Stomach smooth muscle (tissue), 2 donors: ENCODE results near the gene MAOB.

Source experiments
- H3K27ac ChIP-seq: one replicate; pipeline ENCODE4 v1.7.0; 2013; ENCODE audit warnings: mild to moderate bottlenecking, low read length, inconsistent platforms
- H3K27me3 ChIP-seq, 2 donors: one replicate each; pipeline ENCODE4 v1.7.0; 2013; ENCODE audit warnings: low read length in 2 of 2; ENCODE audit not compliant: insufficient read depth in 2 of 2, control insufficient read depth in 1 of 2
- H3K36me3 ChIP-seq, 2 donors: one replicate each; pipeline ENCODE4 v1.7.0; 2013; ENCODE audit warnings: low read length in 2 of 2; ENCODE audit not compliant: control insufficient read depth in 2 of 2, insufficient read depth in 2 of 2
- H3K4me1 ChIP-seq: one replicate; pipeline ENCODE4 v1.7.0; 2013; ENCODE audit warnings: low read length; ENCODE audit not compliant: control insufficient read depth, insufficient read depth
- H3K4me3 ChIP-seq, 2 donors: one replicate each; pipeline ENCODE4 v1.7.0; 2013; ENCODE audit warnings: low read length in 2 of 2
- H3K9ac ChIP-seq, 2 donors: one replicate each; pipeline ENCODE4 v1.7.0; 2013; ENCODE audit warnings: low read length in 2 of 2, mild to moderate bottlenecking in 1 of 2
- H3K9me3 ChIP-seq, 2 donors: one replicate each; pipeline ENCODE4 v1.7.0; 2013; ENCODE audit warnings: low read length in 2 of 2; ENCODE audit not compliant: control insufficient read depth in 2 of 2
- donor health status: healthy.
- donor health status: Pancreatic carcinoma.

MAOB gene

DNA sequence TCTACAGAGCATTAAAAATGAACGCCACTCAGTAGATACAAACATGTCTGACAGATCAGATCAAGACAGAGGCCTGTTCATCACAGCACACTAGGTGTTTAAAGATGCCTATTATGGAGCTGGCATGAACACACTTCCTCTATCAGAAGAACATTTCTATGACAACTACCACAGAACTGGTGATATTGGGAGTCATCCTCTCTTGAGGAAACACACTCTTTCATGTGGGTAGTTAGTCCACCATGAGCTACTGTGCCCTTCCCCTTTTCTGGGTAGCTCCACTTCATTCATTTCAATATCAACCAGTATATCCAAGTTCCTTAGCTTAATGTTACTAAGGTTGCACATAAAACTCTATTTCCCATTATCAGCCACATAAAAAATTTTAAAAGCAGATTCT, 46.7 kb downstream of the MAOB start:
- Histone ChIP-seq H3K36me3 (no peaks in the 10 kb centered on the region), H3K4me3 (no peak overlapping the region), H3K27me3 (peaks cover 0 to 3% of the 10 kb centered on the region in 2 donors), H3K4me1 (no peaks in the 10 kb centered on the region), H3K9me3 (no peaks in the 10 kb centered on the region), H3K27ac (no peak overlapping the region), H3K9ac (no peak overlapping the region)

DNA sequence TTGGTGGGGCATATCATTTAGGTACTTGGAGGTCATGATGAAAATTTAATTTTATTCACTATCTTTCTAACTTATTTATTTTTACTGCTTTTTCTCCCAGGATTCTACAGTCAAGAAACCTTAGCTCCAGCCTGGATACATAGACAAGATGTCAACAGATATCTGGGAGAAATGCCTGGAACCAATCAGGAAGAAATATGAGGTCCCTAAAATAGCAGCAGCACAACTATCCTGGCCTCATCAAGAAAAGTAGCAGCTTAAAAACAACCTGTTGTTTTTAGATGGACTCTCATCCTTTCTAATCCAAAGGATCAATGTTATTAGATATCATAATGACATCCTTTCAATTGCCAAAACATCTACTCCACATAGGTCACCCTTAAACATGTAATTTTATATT, 54.5 kb downstream of the MAOB start:
- H3K9ac ChIP-seq, result no peak overlapping the region
- no peaks in the 10 kb centered on the region for H3K9me3 ChIP-seq
- H3K36me3 ChIP-seq, result no peaks in the 10 kb centered on the region
- no peak overlapping the region for H3K27ac ChIP-seq
- H3K4me1 ChIP-seq, result peaks cover 3% of the 10 kb centered on the region
- no peak overlapping the region for H3K4me3 ChIP-seq
- H3K27me3 ChIP-seq, result peaks cover 0 to 2% of the 10 kb centered on the region in 2 donors

DNA sequence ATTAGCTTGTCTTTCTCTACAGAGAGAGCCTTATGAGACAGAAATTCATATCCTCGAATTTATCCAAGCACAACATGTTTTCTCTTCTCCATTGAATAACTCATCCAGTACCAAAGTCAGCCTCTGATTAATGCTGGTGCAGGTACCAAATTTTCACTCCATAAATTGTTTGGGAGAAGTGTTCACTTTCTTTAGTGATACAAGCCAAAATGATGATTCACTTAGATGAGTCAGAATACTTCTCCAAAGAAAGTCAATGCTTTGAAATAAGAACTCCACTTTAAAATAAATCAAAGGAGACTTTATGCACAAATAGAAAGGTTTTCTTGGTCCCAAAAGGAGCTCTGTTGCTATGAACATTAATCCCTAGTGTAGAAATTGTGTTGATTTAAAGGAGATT, 60.2 kb downstream of the MAOB start:
- no peaks in the 10 kb centered on the region for H3K4me1 ChIP-seq
- H3K9me3 ChIP-seq, result no peaks in the 10 kb centered on the region
- no peak overlapping the region for H3K9ac ChIP-seq
- H3K36me3 ChIP-seq, result no peaks in the 10 kb centered on the region
- H3K27ac ChIP-seq, result no peak overlapping the region
- H3K4me3 ChIP-seq, result no peak overlapping the region
- peaks cover 0 to 5% of the 10 kb centered on the region in 2 donors for H3K27me3 ChIP-seq

DNA sequence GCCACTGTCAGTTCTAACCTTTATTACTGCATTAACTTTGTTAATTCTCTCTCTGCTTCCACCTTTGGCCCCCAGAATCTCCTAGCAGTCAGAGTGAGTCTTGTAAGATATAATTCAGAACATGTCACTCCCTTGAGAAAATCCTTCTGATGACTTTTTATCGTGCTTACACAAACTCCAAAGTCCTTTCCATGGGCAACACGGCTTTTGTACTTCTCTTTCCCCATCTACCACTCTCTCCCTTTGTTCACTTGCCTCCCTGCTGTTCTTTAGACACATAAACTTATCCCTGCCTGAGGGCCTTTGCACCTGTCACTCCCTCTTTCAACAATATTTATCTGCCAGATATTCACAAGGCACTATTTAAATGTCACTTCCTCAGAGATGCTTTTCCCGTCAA, 64.8 kb downstream of the MAOB start:
- H3K9me3 ChIP-seq, result no peaks in the 10 kb centered on the region
- H3K36me3 ChIP-seq, result peaks cover 0 to 2% of the 10 kb centered on the region in 2 donors
- H3K27me3 ChIP-seq, result peaks cover 0 to 5% of the 10 kb centered on the region in 2 donors
- H3K9ac ChIP-seq, result no peak overlapping the region
- no peak overlapping the region for H3K4me3 ChIP-seq
- H3K27ac ChIP-seq, result no peak overlapping the region
- no peaks in the 10 kb centered on the region for H3K4me1 ChIP-seq

DNA sequence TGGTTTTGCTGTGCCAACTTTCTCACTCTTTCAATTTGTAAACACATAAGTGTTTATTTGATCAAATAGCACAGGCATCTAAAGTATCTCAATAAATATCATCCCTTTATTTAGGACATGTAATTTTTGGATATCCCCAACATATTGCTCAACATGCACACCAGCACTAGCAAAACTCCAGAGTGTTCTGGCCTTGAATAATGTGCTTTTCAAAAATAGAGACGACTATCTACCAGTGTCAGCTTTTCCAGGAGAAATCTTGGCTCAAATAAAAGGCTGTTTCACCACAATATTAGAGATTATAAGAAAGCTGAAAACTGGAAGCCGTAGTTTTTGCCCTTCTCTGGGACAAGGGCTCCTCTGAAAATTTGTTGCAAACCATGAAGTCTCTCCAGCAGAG, 67.0 kb downstream of the MAOB start:
- H3K27ac ChIP-seq, result no peak overlapping the region
- H3K4me3 ChIP-seq, result no peak overlapping the region
- H3K36me3 ChIP-seq, result peaks cover 0 to 2% of the 10 kb centered on the region in 2 donors
- no peaks in the 10 kb centered on the region for H3K9me3 ChIP-seq
- no peak overlapping the region for H3K9ac ChIP-seq
- H3K4me1 ChIP-seq, result no peaks in the 10 kb centered on the region
- peaks cover 0 to 5% of the 10 kb centered on the region in 2 donors for H3K27me3 ChIP-seq

DNA sequence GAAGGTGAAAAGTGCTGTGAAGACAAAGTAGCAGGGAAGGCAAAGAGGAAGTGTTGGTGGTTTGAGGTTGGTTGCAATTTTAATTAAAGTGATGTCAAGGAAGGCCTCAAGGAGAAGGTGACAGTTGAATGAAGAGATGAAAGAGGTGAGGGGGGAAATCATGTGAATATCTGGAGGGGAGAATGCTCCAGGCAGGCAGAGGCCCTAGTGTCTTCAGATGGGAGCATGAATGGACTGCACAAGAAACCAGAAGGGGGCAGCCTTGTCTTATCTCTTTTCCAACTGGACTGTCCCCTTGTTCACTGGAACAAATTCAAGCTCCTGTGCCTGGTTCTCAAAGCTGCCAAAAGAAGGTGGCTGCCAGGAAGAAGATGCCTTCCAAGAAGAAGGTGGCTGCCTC, 68.4 kb downstream of the MAOB start:
- Histone ChIP-seq H3K4me3 (no peak overlapping the region), H3K27me3 (no peaks in the 10 kb centered on the region)

DNA sequence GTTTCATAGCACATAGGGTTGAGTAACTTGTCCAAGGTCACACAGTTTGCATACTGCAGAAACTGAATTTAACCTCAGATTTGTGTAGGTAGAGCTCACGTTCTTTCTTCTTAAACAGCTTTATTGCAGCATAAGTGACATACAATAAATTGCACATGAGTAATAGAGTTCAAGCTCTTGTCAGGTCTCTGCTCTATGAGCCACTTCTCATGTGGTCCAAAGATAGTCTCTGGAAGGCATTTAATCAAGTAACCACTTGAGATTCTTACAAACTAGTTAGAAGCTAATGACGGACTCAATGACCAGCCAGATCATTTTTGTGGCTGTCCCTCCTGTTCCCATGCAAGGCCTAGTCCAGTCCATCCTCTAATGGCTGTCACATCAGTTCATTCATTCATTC, 68.9 kb downstream of the MAOB start:
- Histone ChIP-seq H3K4me1 (no peaks in the 10 kb centered on the region), H3K9me3 (no peaks in the 10 kb centered on the region), H3K9ac (no peak overlapping the region), H3K36me3 (peaks cover 0 to 2% of the 10 kb centered on the region in 2 donors), H3K27ac (no peak overlapping the region), H3K4me3 (no peak overlapping the region), H3K27me3 (no peaks in the 10 kb centered on the region)

More for the DNA sequence above, 68.4 kb downstream of the MAOB start:
- H3K27ac ChIP-seq, result no peak overlapping the region
- H3K36me3 ChIP-seq, result peaks cover 0 to 2% of the 10 kb centered on the region in 2 donors
- H3K9me3 ChIP-seq, result no peaks in the 10 kb centered on the region
- H3K9ac ChIP-seq, result no peak overlapping the region
- no peaks in the 10 kb centered on the region for H3K4me1 ChIP-seq

DNA sequence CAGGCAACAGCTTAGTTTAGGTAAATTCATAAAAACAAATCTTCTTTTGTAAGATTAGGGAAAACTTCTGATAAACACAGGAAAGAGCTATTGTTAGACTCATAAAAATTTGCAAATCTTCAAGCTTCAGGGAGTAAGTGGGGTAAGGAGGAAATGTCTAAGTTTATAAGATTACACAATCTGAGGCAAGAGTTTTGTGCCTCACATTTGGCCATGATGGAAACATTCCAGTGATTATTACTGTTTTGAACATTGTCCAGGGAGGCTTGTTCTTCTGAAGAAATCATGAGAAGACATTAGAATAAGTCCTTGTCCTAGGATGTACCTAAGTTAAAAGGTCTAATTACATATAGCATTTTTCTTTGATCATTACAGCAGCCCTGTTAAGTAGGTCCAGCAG, 72.8 kb downstream of the MAOB start:
- Histone ChIP-seq H3K27ac (no peak overlapping the region), H3K9me3 (no peaks in the 10 kb centered on the region), H3K4me3 (no peak overlapping the region), H3K4me1 (no peaks in the 10 kb centered on the region), H3K27me3 (peaks cover 0 to 6% of the 10 kb centered on the region in 2 donors), H3K9ac (no peak overlapping the region), H3K36me3 (peaks cover 0 to 2% of the 10 kb centered on the region in 2 donors)

DNA sequence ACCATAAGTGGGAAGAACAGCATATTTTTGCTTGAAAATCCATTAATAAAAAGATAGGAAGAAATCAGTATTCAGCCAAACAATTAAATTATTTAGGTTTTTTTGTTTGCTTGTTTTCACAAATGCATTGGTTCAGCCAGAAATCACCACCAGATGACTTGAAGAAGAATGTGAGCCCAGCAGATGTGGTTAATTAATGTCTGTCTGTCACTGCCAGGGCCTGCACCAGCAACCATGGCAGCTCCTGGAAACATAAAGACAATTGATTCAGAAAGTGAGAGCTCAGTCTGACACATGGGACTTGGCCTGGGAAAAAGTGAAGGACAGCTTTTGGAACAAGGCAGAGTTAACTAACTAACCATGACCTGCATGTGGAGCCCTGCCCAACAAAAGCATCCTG, 74.0 kb downstream of the MAOB start:
- Histone ChIP-seq H3K36me3 (peaks cover 0 to under 1% of the 10 kb centered on the region in 2 donors), H3K9ac (no peak overlapping the region), H3K9me3 (no peaks in the 10 kb centered on the region), H3K27me3 (peaks cover 0 to 6% of the 10 kb centered on the region in 2 donors), H3K4me1 (no peaks in the 10 kb centered on the region), H3K27ac (no peak overlapping the region), H3K4me3 (no peak overlapping the region)

DNA sequence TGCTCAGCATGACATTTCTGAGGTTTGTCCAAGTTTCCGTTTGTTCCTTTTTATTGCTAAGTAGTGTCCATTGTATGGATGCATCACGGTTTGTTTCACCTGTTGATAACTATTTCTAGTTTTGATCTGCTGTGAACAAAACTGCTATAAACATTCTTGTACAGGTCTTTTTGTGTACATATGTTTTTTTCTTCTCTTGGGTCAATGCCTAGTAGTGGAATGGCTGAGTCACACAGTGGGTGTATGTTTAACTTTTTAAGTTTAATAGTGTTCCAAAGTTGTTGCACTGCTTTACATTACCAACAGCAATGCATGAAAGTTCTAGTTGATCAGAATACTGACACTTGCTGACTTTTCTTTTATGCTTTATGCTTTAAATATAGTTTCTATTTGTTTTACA, 76.7 kb downstream of the MAOB start:
- Histone ChIP-seq H3K27ac (no peak overlapping the region), H3K9me3 (peaks cover 0 to 2% of the 10 kb centered on the region in 2 donors), H3K36me3 (peaks cover 0 to 7% of the 10 kb centered on the region in 2 donors), H3K4me3 (peak overlapping the region in 1 of 2 donors; percentile 25), H3K27me3 (peaks cover 0 to 6% of the 10 kb centered on the region in 2 donors), H3K9ac (no peak overlapping the region), H3K4me1 (no peaks in the 10 kb centered on the region)

DNA sequence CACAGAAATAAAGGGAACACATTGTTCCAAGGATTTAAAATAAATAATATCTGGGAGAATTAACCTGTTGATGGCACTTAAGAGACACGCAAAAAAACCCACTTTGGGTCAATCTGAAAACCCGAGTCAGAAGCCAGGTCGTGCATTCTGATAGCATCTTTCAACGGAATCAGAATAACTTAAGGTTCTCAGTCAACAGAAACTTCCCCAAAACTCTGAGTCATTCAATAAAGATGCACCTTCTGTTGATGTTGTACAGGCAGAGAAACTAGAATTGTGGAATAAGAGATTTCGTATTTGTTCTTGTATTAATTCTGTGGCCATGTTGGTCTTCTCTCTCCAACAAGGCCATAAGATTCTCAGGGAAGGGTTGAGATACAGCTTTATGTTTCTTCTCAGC, 78.2 kb downstream of the MAOB start:
- Histone ChIP-seq H3K9me3 (peaks cover 0 to 2% of the 10 kb centered on the region in 2 donors), H3K4me1 (no peaks in the 10 kb centered on the region), H3K27ac (no peak overlapping the region), H3K4me3 (no peak overlapping the region), H3K27me3 (peaks cover 0 to 6% of the 10 kb centered on the region in 2 donors), H3K36me3 (peaks cover 0 to 7% of the 10 kb centered on the region in 2 donors), H3K9ac (no peak overlapping the region)
